Karpas-422 (cell line): ENCODE data around the gene RXRA. TPM values are rescaled to one million over a fixed set of nuclear protein-coding genes. Genes with fewer than 3 reads are reported as not detected.

Source experiments
- DNase-seq: peaks from one replicate; pipeline ENCODE4 v3.0.0-alpha.2; 2015
- H2AFZ ChIP-seq: fragments of 200-600 bp; sonication (generic); 2 replicates; pipeline ENCODE4 v1.6.1; 2014; ENCODE audit warnings: antibody characterized with exemption, low read length, mixed read lengths
- H3K27ac ChIP-seq: fragments of 200-600 bp; sonication (generic); 2 replicates; pipeline ENCODE4 v1.5.1; 2014; ENCODE audit warnings: mild to moderate bottlenecking, low read length, moderate library complexity
- H3K27me3 ChIP-seq: fragments of 200-600 bp; sonication (generic); 2 replicates; pipeline ENCODE4 v1.6.1; 2014; ENCODE audit warnings: low read length, mixed read lengths
- H3K36me3 ChIP-seq: fragments of 200-600 bp; sonication (generic); 2 replicates; pipeline ENCODE4 v1.6.1; 2014; ENCODE audit warnings: low read length, mixed read lengths; ENCODE audit not compliant: insufficient read depth
- H3K4me1 ChIP-seq: fragments of 200-600 bp; sonication (generic); 2 replicates; pipeline ENCODE4 v1.6.1; 2014; ENCODE audit warnings: mild to moderate bottlenecking, low read length, mixed read lengths
- H3K4me2 ChIP-seq: fragments of 200-600 bp; sonication (generic); 2 replicates; pipeline ENCODE4 v1.6.1; 2014; ENCODE audit warnings: low read length, low read depth, mild to moderate bottlenecking; ENCODE audit not compliant: poor library complexity, severe bottlenecking
- H3K4me3 ChIP-seq: fragments of 200-600 bp; sonication (generic); 2 replicates; pipeline ENCODE4 v1.5.1; 2014; ENCODE audit warnings: mild to moderate bottlenecking, antibody characterized with exemption, low read length, mixed read lengths
- H3K79me2 ChIP-seq: fragments of 200-600 bp; sonication (generic); 2 replicates; pipeline ENCODE4 v1.6.1; 2014; ENCODE audit warnings: mild to moderate bottlenecking, low read length, mixed read lengths
- H3K9ac ChIP-seq: fragments of 200-600 bp; sonication (generic); 2 replicates; pipeline ENCODE4 v1.6.0; 2014; ENCODE audit warnings: low read length
- H3K9me2 ChIP-seq: fragments of 200-600 bp; sonication (generic), shearing (Covaris generic); replicated peaks from 2 replicates; pipeline ENCODE4 v1.6.0; 2014; ENCODE audit warnings: mild to moderate bottlenecking, low read length, moderate library complexity; ENCODE audit not compliant: insufficient read depth
- H3K9me3 ChIP-seq: fragments of 300-700, 200-600 bp; sonication (generic); 2 replicates; pipeline ENCODE4 v1.6.1; 2014; ENCODE audit warnings: low read length, mixed read lengths
- H4K20me1 ChIP-seq: fragments of 200-600 bp; sonication (generic); 2 replicates; pipeline ENCODE4 v1.6.1; 2014; ENCODE audit warnings: mild to moderate bottlenecking, antibody characterized with exemption, low read length, low read depth; ENCODE audit not compliant: insufficient read depth
- total RNA-seq: library from RNA; depleted of rRNA; stranded (reverse); fragments of >200 nt; shearing (Covaris generic); gene quantifications from 2 replicates; pipeline ENCODE4 v1.2.3, GENCODE V29; 2014; ENCODE audit warnings: low replicate concordance

Gene RXRA
- total RNA-seq, 1 experiment from 2014 or later, result not detected

DNA sequence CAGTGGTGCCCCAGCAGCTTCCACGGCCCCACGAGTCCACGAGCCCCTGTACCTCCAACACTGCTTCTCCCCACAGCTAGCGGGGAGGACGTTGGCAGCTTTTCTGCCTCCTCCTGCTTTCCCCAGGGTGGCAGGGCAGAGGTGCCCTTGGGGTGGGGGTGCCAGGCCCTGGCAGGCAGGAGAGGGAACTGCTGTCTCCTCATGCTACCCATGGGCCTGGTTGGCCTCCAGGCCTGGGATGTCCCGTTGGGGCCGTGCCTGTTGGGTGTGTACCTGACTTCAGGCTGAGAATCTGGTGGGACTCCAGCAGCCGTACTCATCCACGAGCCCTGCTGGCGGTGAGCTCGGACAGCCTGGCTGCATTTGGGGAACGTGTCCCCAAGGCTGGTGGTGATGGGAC, 27.3 kb downstream of the RXRA start:
- H3K9ac ChIP-seq, result no peak overlapping the region
- no peak overlapping the region for H3K4me2 ChIP-seq
- H4K20me1 ChIP-seq, result 0 out of 2 replicates have a peak, but pooled peaks cover 3% of the 10 kb centered on the region
- peaks cover 3% of the 10 kb centered on the region for H3K4me1 ChIP-seq
- no peaks in the 10 kb centered on the region for H3K36me3 ChIP-seq
- no peak for DNase-seq
- H3K27ac ChIP-seq, result no peak overlapping the region
- H3K9me2 ChIP-seq, result no peaks in the 10 kb centered on the region
- no peak overlapping the region for H2AFZ ChIP-seq
- H3K4me3 ChIP-seq, result no peak overlapping the region
- no peaks in the 10 kb centered on the region for H3K27me3 ChIP-seq
- no peaks in the 10 kb centered on the region for H3K79me2 ChIP-seq
- no peaks in the 10 kb centered on the region for H3K9me3 ChIP-seq

- H3K79me2 ChIP-seq, result no peaks in the 10 kb centered on the region
These were observed 28.9 kb downstream of the RXRA start for GRCh38 chr9:134355158-134355557.

GRCh38 chr9:134355561-134356279, 29.5 kb downstream of the RXRA start:
- Histone ChIP-seq H2AFZ (no peak overlapping the region), H3K27me3 (no peaks in the 10 kb centered on the region), H3K9me3 (no peaks in the 10 kb centered on the region), H4K20me1 (0 out of 2 replicates have a peak, but pooled peaks cover 3% of the 10 kb centered on the region), H3K4me2 (no peak overlapping the region), H3K27ac (no peak overlapping the region), H3K36me3 (no peaks in the 10 kb centered on the region), H3K4me1 (no peaks in the 10 kb centered on the region), H3K9ac (no peak overlapping the region), H3K79me2 (no peaks in the 10 kb centered on the region), H3K9me2 (no peaks in the 10 kb centered on the region), H3K4me3 (no peak overlapping the region)
- DNase-seq, result no peak

More at GRCh38 chr9:134355158-134355557, 28.9 kb downstream of the RXRA start:
- Histone ChIP-seq H3K9me2 (no peaks in the 10 kb centered on the region), H4K20me1 (0 out of 2 replicates have a peak, but pooled peaks cover 3% of the 10 kb centered on the region), H3K4me1 (no peaks in the 10 kb centered on the region), H3K4me3 (no peak overlapping the region), H3K36me3 (no peaks in the 10 kb centered on the region), H3K27me3 (no peaks in the 10 kb centered on the region), H2AFZ (no peak overlapping the region), H3K4me2 (no peak overlapping the region), H3K9me3 (no peaks in the 10 kb centered on the region), H3K9ac (no peak overlapping the region), H3K27ac (no peak overlapping the region)
- no peak for DNase-seq

- 0 out of 2 replicates have a peak, but pooled peaks cover 3% of the 10 kb centered on the region for H4K20me1 ChIP-seq
- no peaks in the 10 kb centered on the region for H3K9me2 ChIP-seq
- H3K36me3 ChIP-seq, result no peaks in the 10 kb centered on the region
- no peak overlapping the region for H3K9ac ChIP-seq
- H2AFZ ChIP-seq, result no peak overlapping the region
- H3K79me2 ChIP-seq, result no peaks in the 10 kb centered on the region
- no peak overlapping the region for H3K27ac ChIP-seq
- no peak overlapping the region for H3K4me3 ChIP-seq
- H3K4me1 ChIP-seq, result no peaks in the 10 kb centered on the region
- no peak overlapping the region for H3K4me2 ChIP-seq
- no peak for DNase-seq
- no peaks in the 10 kb centered on the region for H3K27me3 ChIP-seq
- H3K9me3 ChIP-seq, result no peaks in the 10 kb centered on the region
These were observed 30.5 kb downstream of the RXRA start for GRCh38 chr9:134356496-134357470.

GRCh38 chr9:134357631-134358025, 31.4 kb downstream of the RXRA start:
- no peaks in the 10 kb centered on the region for H3K27me3 ChIP-seq
- no peaks in the 10 kb centered on the region for H3K36me3 ChIP-seq
- H3K79me2 ChIP-seq, result no peaks in the 10 kb centered on the region
- no peak overlapping the region for H3K9ac ChIP-seq
- H4K20me1 ChIP-seq, result 0 out of 2 replicates have a peak, but pooled peaks cover 3% of the 10 kb centered on the region
- no peaks in the 10 kb centered on the region for H3K9me2 ChIP-seq
- no peak overlapping the region for H2AFZ ChIP-seq
- H3K4me3 ChIP-seq, result no peak overlapping the region
- no peaks in the 10 kb centered on the region for H3K4me1 ChIP-seq
- H3K4me2 ChIP-seq, result no peak overlapping the region
- no peaks in the 10 kb centered on the region for H3K9me3 ChIP-seq
- no peak for DNase-seq
- H3K27ac ChIP-seq, result no peak overlapping the region

DNA sequence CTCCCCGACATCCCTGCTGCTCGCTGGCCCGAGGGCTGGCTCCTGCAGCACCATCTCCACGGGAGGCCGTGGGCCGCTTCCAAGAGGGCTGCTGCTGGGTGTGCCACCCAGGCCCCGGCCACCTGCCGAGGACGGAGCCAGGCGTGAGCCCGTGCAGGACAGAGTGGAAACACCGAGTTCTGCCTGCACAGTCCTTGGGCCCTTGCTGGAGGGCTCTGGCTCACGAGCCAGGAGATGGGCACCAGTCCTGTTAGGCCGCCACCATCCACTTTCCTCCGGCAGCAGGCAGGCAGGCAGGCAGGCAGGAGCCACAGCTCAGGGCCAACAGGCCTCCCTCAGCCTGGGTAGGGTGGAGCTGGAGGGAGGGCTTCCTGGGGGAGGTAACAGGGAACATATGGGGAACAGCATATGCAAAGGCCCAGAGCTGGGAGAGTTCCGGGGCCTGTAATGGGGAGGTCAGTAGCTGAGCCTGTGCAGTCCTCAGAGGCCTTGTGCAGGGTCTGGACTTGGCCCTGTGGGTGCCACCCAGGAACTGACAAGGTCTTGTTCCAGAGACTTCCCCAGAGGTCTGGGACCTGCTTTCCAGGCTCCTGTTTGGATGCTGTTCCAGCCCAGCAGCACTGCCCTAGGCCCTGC, 31.9 kb downstream of the RXRA start:
- H3K27ac ChIP-seq, result no peak overlapping the region
- H2AFZ ChIP-seq, result no peak overlapping the region
- H3K79me2 ChIP-seq, result no peaks in the 10 kb centered on the region
- H3K4me1 ChIP-seq, result no peaks in the 10 kb centered on the region
- H3K9me3 ChIP-seq, result no peaks in the 10 kb centered on the region
- H3K9me2 ChIP-seq, result no peaks in the 10 kb centered on the region
- H3K4me3 ChIP-seq, result no peak overlapping the region
- no peaks in the 10 kb centered on the region for H3K27me3 ChIP-seq
- H3K9ac ChIP-seq, result no peak overlapping the region
- no peak overlapping the region for H3K4me2 ChIP-seq
- DNase-seq, result no peak
- H4K20me1 ChIP-seq, result 0 out of 2 replicates have a peak, but pooled peaks cover 3% of the 10 kb centered on the region
- no peaks in the 10 kb centered on the region for H3K36me3 ChIP-seq

DNA sequence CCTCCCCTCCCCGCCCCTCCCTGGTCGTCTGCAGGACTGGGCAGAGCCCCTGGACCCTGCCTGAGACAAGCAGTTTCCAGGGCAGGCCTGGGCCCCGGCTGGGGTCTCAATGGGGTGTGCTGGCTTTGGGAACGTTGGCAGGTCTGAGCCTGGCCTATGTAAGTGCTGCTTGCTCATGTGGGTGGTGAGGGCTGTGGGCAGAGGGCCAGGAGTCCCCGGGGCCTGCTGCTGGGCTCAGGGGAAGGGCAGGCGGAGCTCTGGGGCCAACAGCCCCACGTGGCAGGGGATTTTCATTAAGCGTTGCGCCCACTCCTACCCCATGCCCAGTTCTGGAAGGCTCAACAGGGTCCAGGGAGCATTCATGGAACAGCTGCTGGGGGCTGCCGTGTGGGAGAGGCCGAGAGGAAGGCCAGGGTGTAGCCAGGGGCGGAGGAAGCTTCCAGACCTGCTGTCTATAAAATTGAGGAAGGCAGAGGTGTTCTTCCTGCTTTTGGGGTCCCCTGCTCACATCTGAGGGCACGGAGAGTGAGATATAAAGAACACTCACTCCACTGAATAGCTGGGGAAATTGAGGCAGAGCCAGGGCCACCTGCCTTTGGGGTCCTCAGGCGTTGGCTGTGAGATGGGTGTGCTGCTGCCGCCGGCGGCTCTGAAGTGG, 32.5 kb downstream of the RXRA start:
- no peak overlapping the region for H3K9ac ChIP-seq
- H3K4me2 ChIP-seq, result no peak overlapping the region

More for the DNA sequence above, 32.5 kb downstream of the RXRA start:
- Histone ChIP-seq H3K27me3 (no peaks in the 10 kb centered on the region), H4K20me1 (0 out of 2 replicates have a peak, but pooled peaks cover 3% of the 10 kb centered on the region), H2AFZ (no peak overlapping the region), H3K4me1 (no peaks in the 10 kb centered on the region), H3K4me3 (no peak overlapping the region), H3K27ac (no peak overlapping the region), H3K79me2 (no peaks in the 10 kb centered on the region), H3K36me3 (no peaks in the 10 kb centered on the region), H3K9me3 (no peaks in the 10 kb centered on the region), H3K9me2 (no peaks in the 10 kb centered on the region)
- DNase-seq, result no peak
